Fibroblast of mammary gland (primary cell): ENCODE data around the gene MRPL53.

ENCODE experiments used
- DNase-seq: peaks from one replicate; pipeline ENCODE4 v3.0.0-alpha.2; 2010; ENCODE audit warnings: low read depth
- H3K4me3 ChIP-seq: 2 replicates; pipeline ENCODE4 v1.5.1; 2011; ENCODE audit warnings: low read depth, mild to moderate bottlenecking, low read length, moderate library complexity; ENCODE audit not compliant: control insufficient read depth
- TF ChIP-seq, protein P1 (sequence below): conservative IDR thresholded peaks from 2 replicates; pipeline ENCODE4 v1.5.1; 2011; ENCODE audit warnings: low read depth, low read length, inconsistent platforms; ENCODE audit not compliant: control insufficient read depth, insufficient read depth

MRPL53 gene

GRCh38 chr2:74512744-74513604 lies 40.5 kb upstream of the MRPL53 start:
- TF ChIP-seq, protein P1, sequence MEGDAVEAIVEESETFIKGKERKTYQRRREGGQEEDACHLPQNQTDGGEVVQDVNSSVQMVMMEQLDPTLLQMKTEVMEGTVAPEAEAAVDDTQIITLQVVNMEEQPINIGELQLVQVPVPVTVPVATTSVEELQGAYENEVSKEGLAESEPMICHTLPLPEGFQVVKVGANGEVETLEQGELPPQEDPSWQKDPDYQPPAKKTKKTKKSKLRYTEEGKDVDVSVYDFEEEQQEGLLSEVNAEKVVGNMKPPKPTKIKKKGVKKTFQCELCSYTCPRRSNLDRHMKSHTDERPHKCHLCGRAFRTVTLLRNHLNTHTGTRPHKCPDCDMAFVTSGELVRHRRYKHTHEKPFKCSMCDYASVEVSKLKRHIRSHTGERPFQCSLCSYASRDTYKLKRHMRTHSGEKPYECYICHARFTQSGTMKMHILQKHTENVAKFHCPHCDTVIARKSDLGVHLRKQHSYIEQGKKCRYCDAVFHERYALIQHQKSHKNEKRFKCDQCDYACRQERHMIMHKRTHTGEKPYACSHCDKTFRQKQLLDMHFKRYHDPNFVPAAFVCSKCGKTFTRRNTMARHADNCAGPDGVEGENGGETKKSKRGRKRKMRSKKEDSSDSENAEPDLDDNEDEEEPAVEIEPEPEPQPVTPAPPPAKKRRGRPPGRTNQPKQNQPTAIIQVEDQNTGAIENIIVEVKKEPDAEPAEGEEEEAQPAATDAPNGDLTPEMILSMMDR, result no peak
- H3K4me3 ChIP-seq, result no peak overlapping the region
- no peak for DNase-seq

- H3K4me3 ChIP-seq, result no peak overlapping the region
- TF ChIP-seq, protein P1, result no peak
- DNase-seq, result peak; percentile 35
These were observed 38.9 kb upstream of the MRPL53 start for GRCh38 chr2:74511104-74511989.

- no peak overlapping the region for H3K4me3 ChIP-seq
- DNase-seq, result no peak
- TF ChIP-seq, protein P1, result no peak
These were observed 37.8 kb upstream of the MRPL53 start for GRCh38 chr2:74510272-74510671.

GRCh38 chr2:74507926-74508520 lies 35.5 kb upstream of the MRPL53 start:
- TF ChIP-seq, protein P1, result no peak
- H3K4me3 ChIP-seq, result peak overlapping the region; percentile 95
- peak; percentile 79 for DNase-seq

- DNase-seq, result peak; percentile 97
- H3K4me3 ChIP-seq, result peak within 1 kb of the TSS; percentile 95
- TF ChIP-seq, protein P1, result peak; percentile 19
These were observed 34.9 kb upstream of the MRPL53 start, which contains the start of gene PCGF1 for GRCh38 chr2:74507145-74507925. TSS of gene PCGF1 (minus strand) at chr2:74507695. CDS start at chr2:74507668, 27 bp downstream.
